Gastroesophageal sphincter (tissue), 4 donors: Measurements from ENCODE around the gene COX6A1. TPM values are rescaled to one million over a fixed set of nuclear protein-coding genes. Genes with fewer than 3 reads are reported as not detected.
A peak's percentile ranks its signal among the peaks of the same experiment; 100 is the strongest.
"Not testable (repeated sequence)": the region's sequence is repeated elsewhere in the genome, so short reads cannot be mapped to it uniquely, and the experiment has no call there.

Source experiments
- ATAC-seq: fragments of 150-250 bp; one replicate; pipeline ENCODE4 v1.9.1; 2016; ENCODE audit warnings: mild to moderate bottlenecking, moderate library complexity
- H3K27ac ChIP-seq, 4 donors: fragments of 200-600 bp; sonication (generic) in 3 of 4; 1 replicate in 3 of 4; 2 replicates in 1 of 4; pipeline ENCODE4 v1.5.1; 2016 to 2019
- H3K27me3 ChIP-seq: fragments of 200-600 bp; sonication (generic); one replicate; pipeline ENCODE4 v1.5.1; 2019
- H3K36me3 ChIP-seq, 2 donors: fragments of 200-600 bp; sonication (generic); one replicate each; pipeline ENCODE4 v1.5.1; 2019; ENCODE audit warnings: control low read depth in 1 of 2
- H3K4me1 ChIP-seq, 3 donors: fragments of 200-600 bp; sonication (generic); 1 replicate in 2 of 3; 2 replicates in 1 of 3; pipeline ENCODE4 v1.5.1; 2016 to 2019; ENCODE audit warnings: control low read depth in 2 of 3
- H3K4me3 ChIP-seq, 2 donors: fragments of 200-600 bp; sonication (generic); one replicate each; pipeline ENCODE4 v1.5.1; 2019; ENCODE audit warnings: mild to moderate bottlenecking in 1 of 2, moderate library complexity in 1 of 2
- H3K9me3 ChIP-seq, 3 donors: fragments of 200-600 bp; sonication (generic); one replicate each; pipeline ENCODE4 v1.5.1; 2017 to 2019; ENCODE audit warnings: control low read depth in 2 of 3
- CTCF ChIP-seq, 4 experiments: fragments of 200-600 bp in 2 of 4; fragments of 450-650 bp in 2 of 4; sonication (generic) in 1 of 4; IDR thresholded peaks; one replicate each; pipeline ENCODE4 v1.5.1; 2017 to 2019; ENCODE audit warnings: antibody characterized with exemption in 4 of 4, mild to moderate bottlenecking in 2 of 4, moderate library complexity in 2 of 4
- EP300 ChIP-seq: sonication (generic); formaldehyde crosslinking; IDR thresholded peaks from one replicate; pipeline ENCODE4 v1.6.1; 2017; ENCODE audit warnings: antibody characterized with exemption, mild to moderate bottlenecking
- POLR2A ChIP-seq, 2 donors: fragments of 450-650 bp; IDR thresholded peaks; one replicate each; pipeline ENCODE4 v1.6.1; 2017; ENCODE audit warnings: antibody characterized with exemption in 2 of 2, mild to moderate bottlenecking in 2 of 2, moderate library complexity in 1 of 2
- POLR2AphosphoS5 ChIP-seq: sonication (generic); formaldehyde crosslinking; IDR thresholded peaks from one replicate; pipeline ENCODE4 v1.6.1; 2017; ENCODE audit warnings: antibody characterized with exemption
- WGBS, 2 donors: methylation state at CpG; one replicate each; pipeline ENCODE4 v1.1.5; 2018; ENCODE audit warnings: low coverage in 1 of 2; 5-methylcytosine and 5-hydroxymethylcytosine counted together
- total RNA-seq, 4 donors: library from RNA; depleted of rRNA; stranded (reverse); fragments of >200 nt; gene quantifications; one replicate each; pipeline ENCODE4 v1.1.0, GENCODE V29; 2016

Gene COX6A1
- total RNA-seq, 4 donors from 2014 or later = 424 to 588 (median 522) TPM

- no peak for ATAC-seq
- TF ChIP-seq EP300 = no peak
- no peak for TF ChIP-seq CTCF (IDR thresholded peaks at IDR 0.05)
- no peak for TF ChIP-seq POLR2A (IDR thresholded peaks at IDR 0.05)
- TF ChIP-seq POLR2AphosphoS5 = no peak
- H3K9me3 ChIP-seq = no peaks in the 10 kb centered on the region
- 89 to 92% methylated on average over 3 of the region's 4 CpGs for WGBS, 2 donors
- H3K27ac ChIP-seq = no peak overlapping the region
- H3K36me3 ChIP-seq = peaks cover 0 to 43% of the 10 kb centered on the region in 2 donors
- no peak overlapping the region for H3K4me3 ChIP-seq
- no peaks in the 10 kb centered on the region for H3K27me3 ChIP-seq
- H3K4me1 ChIP-seq = peaks cover 3 to 50% (median 14%) of the 10 kb centered on the region in 3 donors
These were observed 10.1 kb downstream of the COX6A1 start for GRCh38 chr12:120447992-120448391.

GRCh38 chr12:120452524-120452923 lies 14.6 kb downstream of the COX6A1 start:
- H3K27ac ChIP-seq, H3K27me3 ChIP-seq, ATAC-seq, H3K9me3 ChIP-seq, H3K4me3 ChIP-seq: not testable (repeated sequence)
- Histone ChIP-seq H3K4me1 (peaks cover 0 to 20% (median under 1%) of the 10 kb centered on the region in 3 donors), H3K36me3 (peaks cover 0 to 67% of the 10 kb centered on the region in 2 donors)
- 58 to 93% methylated on average over 3 of the region's 5 CpGs for WGBS, 2 donors

- H3K36me3 ChIP-seq = peaks cover 0 to 70% of the 10 kb centered on the region in 2 donors
- ATAC-seq = no peak
- H3K27me3 ChIP-seq = no peaks in the 10 kb centered on the region
- TF ChIP-seq EP300 (no peak), POLR2AphosphoS5 (no peak)
- no peaks in the 10 kb centered on the region for H3K9me3 ChIP-seq
- 86 to 100% methylated on average over 2 to 3 of the region's 3 CpGs for WGBS, 2 donors
- H3K27ac ChIP-seq = no peak overlapping the region
- no peak overlapping the region for H3K4me3 ChIP-seq
- peaks cover 0 to 14% (median 0%) of the 10 kb centered on the region in 3 donors for H3K4me1 ChIP-seq
These were observed 15.3 kb downstream of the COX6A1 start for GRCh38 chr12:120453060-120453750.

GRCh38 chr12:120453977-120454376 lies 16.1 kb downstream of the COX6A1 start:
- no peaks in the 10 kb centered on the region for H3K27me3 ChIP-seq
- H3K36me3 ChIP-seq = peaks cover 0 to 77% of the 10 kb centered on the region in 2 donors
- no peak overlapping the region for H3K27ac ChIP-seq
- no peaks in the 10 kb centered on the region for H3K9me3 ChIP-seq
- peaks cover 0 to 6% (median 0%) of the 10 kb centered on the region in 3 donors for H3K4me1 ChIP-seq
- TF ChIP-seq POLR2A (IDR thresholded peaks at IDR 0.05) (no peak), EP300 (no peak), POLR2AphosphoS5 (no peak), CTCF (IDR thresholded peaks at IDR 0.05) (peak; percentile 38 to 44 (median 40))
- ATAC-seq = no peak
- WGBS, 2 donors = 74 to 91% methylated on average over 3 to 4 of the region's 4 CpGs
- no peak overlapping the region for H3K4me3 ChIP-seq

- H3K36me3 ChIP-seq = peaks cover 0 to 90% of the 10 kb centered on the region in 2 donors
- no peaks in the 10 kb centered on the region for H3K27me3 ChIP-seq
- ATAC-seq = no peak
- TF ChIP-seq CTCF (IDR thresholded peaks at IDR 0.05) = no peak
- no peak for TF ChIP-seq EP300
- no peak for TF ChIP-seq POLR2AphosphoS5
- no peak for TF ChIP-seq POLR2A (IDR thresholded peaks at IDR 0.05)
- WGBS, 2 donors = 79% methylated on average over 4 of the region's 7 CpGs; no CpG with 5 or more reads in 1 of the 2 donors
- no peaks in the 10 kb centered on the region for H3K4me1 ChIP-seq
- no peak overlapping the region for H3K4me3 ChIP-seq
- no peaks in the 10 kb centered on the region for H3K9me3 ChIP-seq
- H3K27ac ChIP-seq = no peak overlapping the region
These were observed 17.4 kb downstream of the COX6A1 start for GRCh38 chr12:120455302-120455701.

GRCh38 chr12:120457133-120457532 lies 19.2 kb downstream of the COX6A1 start:
- H3K27ac ChIP-seq = no peak overlapping the region
- no peak for TF ChIP-seq CTCF (IDR thresholded peaks at IDR 0.05)
- no peak for TF ChIP-seq POLR2AphosphoS5
- TF ChIP-seq EP300 = no peak
- TF ChIP-seq POLR2A (IDR thresholded peaks at IDR 0.05) = no peak
- H3K36me3 ChIP-seq = peaks cover 4 to 95% of the 10 kb centered on the region in 2 donors
- H3K9me3 ChIP-seq = no peaks in the 10 kb centered on the region
- no peak for ATAC-seq
- H3K27me3 ChIP-seq = no peaks in the 10 kb centered on the region
- 72% methylated on average over 3 of the region's 6 CpGs; no CpG with 5 or more reads in 1 of the 2 donors for whole genome bisulfite sequencing, 2 donors
- no peaks in the 10 kb centered on the region for H3K4me1 ChIP-seq
- H3K4me3 ChIP-seq = no peak overlapping the region
